ENCODE measurements around the gene CRB2. TPM values are rescaled to one million over a fixed set of nuclear protein-coding genes. Genes with fewer than 3 reads are reported as not detected.

The CRB2 gene
- total RNA-seq, 4 donors from 2014 or later: 0.06 to 0.13 TPM; not detected in 2

GRCh38 chr9:123347289-123348060 is 8.5 kb upstream of the CRB2 start:
- DNase-seq (ENCODE audit: extremely low spot score): no peak
- Histone ChIP-seq H3K27ac (replicated peaks in 1 of 4) (no peak overlapping the region), H3K4me3 (no peak overlapping the region), H3K4me1 (peaks cover 6 to 20% (median 15%) of the 10 kb centered on the region in 4 donors), H3K27me3 (peaks cover 0 to 12% (median 0%) of the 10 kb centered on the region in 4 donors), H3K9me3 (no peaks in the 10 kb centered on the region), H3K36me3 (no peaks in the 10 kb centered on the region)
- intact Hi-C loops (cut with DNase I): loop anchor here (5.0 to 10.0 kb wide), 3 partner anchors 80 to 343 kb away; partner anchors contain the start of gene STRBP
- 80% methylated on average over 12 of the region's 12 CpGs for WGBS
- TF ChIP-seq POLR2A (IDR thresholded peaks at IDR 0.05; ENCODE audit: low read depth) (no peak), CTCF (IDR thresholded peaks at IDR 0.05) (no peak), POLR2AphosphoS5 (IDR thresholded peaks at IDR 0.05) (no peak), EP300 (IDR thresholded peaks at IDR 0.05) (no peak)

GRCh38 chr9:123348317-123348992 is 7.5 kb upstream of the CRB2 start:
- Histone ChIP-seq H3K27ac (replicated peaks in 1 of 4) (no peak overlapping the region), H3K9me3 (no peaks in the 10 kb centered on the region), H3K4me3 (no peak overlapping the region), H3K4me1 (peaks cover 6 to 20% (median 15%) of the 10 kb centered on the region in 4 donors), H3K36me3 (no peaks in the 10 kb centered on the region), H3K27me3 (peaks cover 0 to 17% (median 0%) of the 10 kb centered on the region in 4 donors)
- WGBS: 72% methylated on average over 8 of the region's 9 CpGs
- no peak for DNase-seq (ENCODE audit: extremely low spot score)
- intact Hi-C loops (cut with DNase I): loop anchor here (5.0 to 10.0 kb wide), 3 partner anchors 81 to 344 kb away; partner anchors contain the start of gene STRBP
- TF ChIP-seq POLR2A (IDR thresholded peaks at IDR 0.05; ENCODE audit: low read depth) (no peak), POLR2AphosphoS5 (IDR thresholded peaks at IDR 0.05) (no peak), CTCF (IDR thresholded peaks at IDR 0.05) (no peak), EP300 (IDR thresholded peaks at IDR 0.05) (no peak)

- no peak for DNase-seq (ENCODE audit: extremely low spot score)
Observed at GRCh38 chr9:123349033-123349432, 7.0 kb upstream of the CRB2 start.

More at GRCh38 chr9:123349033-123349432, 7.0 kb upstream of the CRB2 start:
- TF ChIP-seq EP300 (IDR thresholded peaks at IDR 0.05) (no peak), CTCF (IDR thresholded peaks at IDR 0.05) (no peak), POLR2AphosphoS5 (IDR thresholded peaks at IDR 0.05) (no peak), POLR2A (IDR thresholded peaks at IDR 0.05; ENCODE audit: low read depth) (no peak)
- Histone ChIP-seq H3K4me3 (no peak overlapping the region), H3K27me3 (peaks cover 0 to 23% (median 0%) of the 10 kb centered on the region in 4 donors), H3K36me3 (no peaks in the 10 kb centered on the region), H3K9me3 (no peaks in the 10 kb centered on the region), H3K4me1 (peaks cover 6 to 23% (median 19%) of the 10 kb centered on the region in 4 donors), H3K27ac (replicated peaks in 1 of 4) (no peak overlapping the region)
- 56% methylated on average over 3 of the region's 3 CpGs for WGBS
- intact Hi-C loops (cut with DNase I): loop anchor here (5.0 to 10.0 kb wide), 3 partner anchors 82 to 344 kb away; partner anchors contain the start of gene STRBP
